Left lung (tissue), 10 donors: ENCODE data around the gene C5orf15. TPM values are rescaled to one million over a fixed set of nuclear protein-coding genes. Genes with fewer than 3 reads are reported as not detected.

Experiments used
- ATAC-seq: fragments of 200-7000 bp; cut with Tn5 transposase; one replicate; pipeline ENCODE4 v1.9.1; 2020; ENCODE audit warnings: moderate library complexity
- DNase-seq, 4 donors: peaks; one replicate each; pipeline ENCODE4 v3.0.0-alpha.2; 2013 to 2020
- H3K27ac ChIP-seq, 2 donors: fragments of 200-600 bp; sonication (generic) in 1 of 2; one replicate each; pipeline versions ENCODE4 v1.5.0 to v1.8.0; 2020 to 2021
- H3K27me3 ChIP-seq, 2 donors: fragments of 200-600 bp; sonication (generic) in 1 of 2; one replicate each; pipeline versions ENCODE4 v1.5.0 to v1.8.0; 2020 to 2021
- H3K36me3 ChIP-seq, 2 donors: fragments of 200-600 bp; sonication (generic) in 1 of 2; one replicate each; pipeline versions ENCODE4 v1.5.0 to v1.8.0; 2020 to 2021
- H3K4me1 ChIP-seq, 2 donors: fragments of 200-600 bp; one replicate each; pipeline ENCODE4 v1.8.0; 2021
- H3K4me3 ChIP-seq, 2 donors: fragments of 200-600 bp; sonication (generic) in 1 of 2; one replicate each; pipeline versions ENCODE4 v1.5.0 to v1.8.0; 2020 to 2021; ENCODE audit warnings: mild to moderate bottlenecking in 1 of 2
- H3K9me3 ChIP-seq, 2 donors: fragments of 200-600 bp; sonication (generic) in 1 of 2; one replicate each; pipeline versions ENCODE4 v1.5.0 to v1.8.0; 2020 to 2021
- CTCF ChIP-seq, 2 donors: fragments of 200-600 bp; sonication (generic) in 1 of 2; IDR thresholded peaks; one replicate each; pipeline versions ENCODE4 v1.5.0 to v1.8.0; 2021; ENCODE audit warnings: antibody characterized with exemption in 2 of 2
- intact Hi-C, 2 donors: fragments of 100-400 bp; cut with DNase I; formaldehyde crosslinking; loops; one replicate each; pipeline versions ENCODE4 v1.11.2 to v1.14.2; 2022
- polyA plus RNA-seq, 6 donors: library from polyadenylated mRNA; unstranded; fragments of 120-200 nt; gene quantifications; one replicate each; pipeline ENCODE4 v1.2.1, GENCODE V29; 2013; ENCODE audit not compliant: insufficient read length in 6 of 6
- total RNA-seq, 2 donors: library from RNA; stranded (reverse); fragmentation: NEBNext Ultra II Directional; extraction: Animal tissue kit (Norgen Biotek cat#: 25700); gene quantifications; one replicate each; pipeline ENCODE4 v1.2.1, GENCODE V29; 2021
- donor health status: DM: no; HTN: yes; CAD: no.
- donor health status: DM: no; HTN: no; CAD: no.

Gene C5orf15
- total and polyA plus RNA-seq, 8 donors: 34.7 to 121 (median 115) TPM

- H3K9me3 ChIP-seq: no peaks in the 10 kb centered on the region
- TF ChIP-seq CTCF (IDR thresholded peaks at IDR 0.05): no peak
- no peak for ATAC-seq
- H3K27ac ChIP-seq: no peak overlapping the region
- no peak for DNase-seq
- peaks cover 32 to 41% of the 10 kb centered on the region in 2 donors for H3K4me1 ChIP-seq
- H3K4me3 ChIP-seq: no peak overlapping the region
- no peaks in the 10 kb centered on the region for H3K27me3 ChIP-seq
- H3K36me3 ChIP-seq: peaks cover 0 to 57% of the 10 kb centered on the region in 2 donors
- intact Hi-C loops: no loop called here
These were observed 22.9 kb upstream of the C5orf15 start for GRCh38 chr5:133991171-133991910.

GRCh38 chr5:133990396-133990795 lies 22.0 kb upstream of the C5orf15 start:
- intact Hi-C loops: no loop called here
- no peaks in the 10 kb centered on the region for H3K27me3 ChIP-seq
- H3K4me3 ChIP-seq: no peak overlapping the region
- H3K9me3 ChIP-seq: no peaks in the 10 kb centered on the region
- no peak for TF ChIP-seq CTCF (IDR thresholded peaks at IDR 0.05)
- ATAC-seq: no peak
- H3K27ac ChIP-seq: no peak overlapping the region
- peaks cover 0 to 66% of the 10 kb centered on the region in 2 donors for H3K36me3 ChIP-seq
- no peak for DNase-seq
- H3K4me1 ChIP-seq: peaks cover 25 to 31% of the 10 kb centered on the region in 2 donors

GRCh38 chr5:133985540-133986180 lies 17.2 kb upstream of the C5orf15 start:
- DNase-seq (no peak), ATAC-seq (no peak)
- intact Hi-C loops: no loop called here
- peaks cover 0 to 99% of the 10 kb centered on the region in 2 donors for H3K36me3 ChIP-seq
- no peak for TF ChIP-seq CTCF (IDR thresholded peaks at IDR 0.05)
- H3K27me3 ChIP-seq: no peaks in the 10 kb centered on the region
- no peak overlapping the region for H3K27ac ChIP-seq
- H3K4me1 ChIP-seq: no peaks in the 10 kb centered on the region
- H3K4me3 ChIP-seq: no peak overlapping the region
- no peaks in the 10 kb centered on the region for H3K9me3 ChIP-seq

GRCh38 chr5:133983674-133984073 lies 15.2 kb upstream of the C5orf15 start:
- no peak for DNase-seq
- no peak for TF ChIP-seq CTCF (IDR thresholded peaks at IDR 0.05)
- peaks cover 0 to 96% of the 10 kb centered on the region in 2 donors for H3K36me3 ChIP-seq

GRCh38 chr5:133981714-133982113 lies 13.3 kb upstream of the C5orf15 start:
- ATAC-seq: no peak
- Histone ChIP-seq H3K36me3 (peaks cover 0 to 95% of the 10 kb centered on the region in 2 donors), H3K4me3 (no peak overlapping the region)

More at GRCh38 chr5:133983674-133984073, 15.2 kb upstream of the C5orf15 start:
- Histone ChIP-seq H3K27ac (no peak overlapping the region), H3K4me3 (no peak overlapping the region), H3K9me3 (no peaks in the 10 kb centered on the region), H3K27me3 (no peaks in the 10 kb centered on the region), H3K4me1 (no peaks in the 10 kb centered on the region)
- ATAC-seq: no peak
- intact Hi-C loops: no loop called here

More at GRCh38 chr5:133981714-133982113, 13.3 kb upstream of the C5orf15 start:
- intact Hi-C loops: no loop called here
- DNase-seq: no peak
- no peaks in the 10 kb centered on the region for H3K27me3 ChIP-seq
- no peak overlapping the region for H3K27ac ChIP-seq
- no peaks in the 10 kb centered on the region for H3K4me1 ChIP-seq
- no peak for TF ChIP-seq CTCF (IDR thresholded peaks at IDR 0.05)
- no peaks in the 10 kb centered on the region for H3K9me3 ChIP-seq
